Femur (tissue), 1 donor: Measurements from ENCODE around the gene FCF1.
"Not testable (repeated sequence)": the region's sequence is repeated elsewhere in the genome, so short reads cannot be mapped to it uniquely, and the experiment has no call there.

Source experiments
- DNase-seq: peaks from one replicate; pipeline ENCODE4 v3.0.0-alpha.2; 2017

Gene FCF1

GRCh38 chr14:74702293-74702692 is 10.7 kb upstream of the FCF1 start:
- DNase-seq = no peak

GRCh38 chr14:74703043-74703442 is 9.9 kb upstream of the FCF1 start:
- DNase-seq = no peak

GRCh38 chr14:74704656-74705055 is 8.3 kb upstream of the FCF1 start:
- DNase-seq = no peak

- no peak for DNase-seq
Measured at GRCh38 chr14:74705613-74706500, 7.1 kb upstream of the FCF1 start.

DNA sequence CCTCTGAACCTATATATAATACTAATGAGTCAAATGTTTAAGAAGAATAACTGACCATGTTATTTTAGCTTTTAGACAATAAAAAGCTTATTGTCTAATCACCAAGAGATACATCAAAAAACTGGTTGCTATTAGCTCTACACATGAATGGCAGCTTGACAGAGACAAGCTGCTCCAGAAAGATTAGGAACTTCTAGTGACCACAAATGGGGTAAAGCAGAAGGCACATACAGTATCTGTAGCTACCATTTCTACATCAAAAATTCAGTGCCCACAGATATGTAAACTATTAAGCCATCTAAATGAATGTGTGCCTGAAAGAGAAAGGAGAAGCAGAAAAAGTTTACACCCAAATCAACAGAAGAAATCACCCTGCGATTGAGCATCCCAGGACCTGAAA is 2.5 kb upstream of the FCF1 start:
- DNase-seq = no peak

- DNase-seq = no peak
Measured at GRCh38 chr14:74711651-74712050, 1.3 kb upstream of the FCF1 start.

DNA sequence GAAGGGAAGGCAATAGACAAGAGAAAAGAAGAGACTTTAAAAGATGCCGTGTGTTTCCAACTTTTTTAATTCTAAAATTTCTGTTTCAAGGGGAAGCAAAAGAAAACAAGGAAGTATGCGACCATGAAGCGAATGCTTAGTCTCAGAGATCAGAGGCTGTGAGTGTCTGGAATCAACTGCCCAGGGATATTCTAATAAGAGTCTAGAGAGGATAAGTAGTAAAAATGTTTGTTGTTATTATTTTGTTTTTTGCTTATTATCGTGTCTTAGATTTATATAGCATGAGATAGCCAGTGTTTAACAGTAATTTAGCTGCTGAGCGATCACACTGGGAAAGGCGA is 421 bp downstream of the FCF1 start:
- no peak for DNase-seq

DNA sequence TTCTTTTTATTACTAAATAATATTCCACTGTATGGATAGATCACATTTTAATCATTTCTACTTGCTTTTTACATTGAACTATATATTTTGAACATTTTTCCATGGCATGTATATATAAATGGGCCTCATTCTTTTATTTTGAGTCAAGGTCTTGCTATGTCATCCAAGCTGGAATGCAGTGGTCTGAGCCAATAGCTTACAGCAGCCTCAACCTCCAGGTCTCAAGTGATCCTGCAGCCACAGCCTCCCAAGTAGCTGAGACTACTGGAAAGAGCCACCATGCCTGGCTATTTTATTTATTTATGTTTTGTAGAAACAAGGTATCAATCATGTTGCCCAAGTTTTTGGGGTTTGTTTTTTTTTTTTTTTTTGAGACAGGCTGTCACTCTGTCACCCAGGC is 7.6 kb downstream of the FCF1 start:
- DNase-seq = no peak

- DNase-seq = no peak
Measured at GRCh38 chr14:74723134-74723533, 10.2 kb downstream of the FCF1 start.

GRCh38 chr14:74732387-74732786 is 19.4 kb downstream of the FCF1 start:
- no peak for DNase-seq

GRCh38 chr14:74733221-74733620 is 20.3 kb downstream of the FCF1 start:
- no peak for DNase-seq

DNA sequence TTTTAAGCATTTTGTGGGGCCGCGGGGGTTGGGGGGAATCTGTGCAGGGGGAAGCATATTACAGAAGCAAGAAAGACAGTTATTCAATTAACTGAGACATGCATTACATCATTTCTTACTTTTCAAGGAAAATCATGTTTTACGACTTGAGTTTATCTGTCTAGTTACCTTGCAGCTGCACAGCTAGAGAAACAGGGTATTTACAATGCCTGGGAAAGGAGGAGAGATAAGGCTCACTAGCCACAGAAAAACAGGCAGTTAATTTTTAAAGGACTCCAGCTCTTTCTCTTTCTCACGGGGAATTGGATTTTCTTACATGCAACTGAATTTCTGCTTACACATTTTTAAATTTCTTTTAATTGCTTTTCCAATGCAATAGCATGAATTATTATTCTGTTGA is 22.2 kb downstream of the FCF1 start:
- no peak for DNase-seq

GRCh38 chr14:74737753-74738325 is 24.9 kb downstream of the FCF1 start:
- DNase-seq = no peak

- no peak for DNase-seq
Measured at GRCh38 chr14:74739293-74740030, 26.5 kb downstream of the FCF1 start.

- no peak for DNase-seq
Measured at GRCh38 chr14:74747237-74747636, 34.3 kb downstream of the FCF1 start.

- no peak for DNase-seq
Measured at GRCh38 chr14:74754157-74754556, 41.2 kb downstream of the FCF1 start.

- DNase-seq = no peak
Measured at GRCh38 chr14:74754899-74755298, 42.0 kb downstream of the FCF1 start.

DNA sequence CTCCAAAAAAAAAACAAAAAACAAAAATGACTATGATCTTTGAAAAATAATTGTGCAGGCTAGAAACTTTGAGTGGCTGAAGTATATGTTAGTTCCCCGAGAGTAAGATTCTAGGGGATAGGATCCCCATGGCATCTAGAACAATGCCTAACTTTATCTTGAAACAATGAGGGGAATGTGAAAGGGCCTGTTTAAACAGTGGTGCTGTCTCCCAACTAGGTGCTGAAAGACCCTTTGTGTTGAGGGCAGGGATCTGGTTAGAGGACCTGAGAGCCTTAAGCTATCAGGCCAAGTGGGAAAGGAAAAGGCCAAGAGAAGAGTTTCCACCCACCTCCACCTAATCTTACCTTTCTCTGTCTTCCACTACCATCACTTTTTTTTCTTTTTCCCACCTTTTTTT is 43.4 kb downstream of the FCF1 start:
- no peak for DNase-seq

DNA sequence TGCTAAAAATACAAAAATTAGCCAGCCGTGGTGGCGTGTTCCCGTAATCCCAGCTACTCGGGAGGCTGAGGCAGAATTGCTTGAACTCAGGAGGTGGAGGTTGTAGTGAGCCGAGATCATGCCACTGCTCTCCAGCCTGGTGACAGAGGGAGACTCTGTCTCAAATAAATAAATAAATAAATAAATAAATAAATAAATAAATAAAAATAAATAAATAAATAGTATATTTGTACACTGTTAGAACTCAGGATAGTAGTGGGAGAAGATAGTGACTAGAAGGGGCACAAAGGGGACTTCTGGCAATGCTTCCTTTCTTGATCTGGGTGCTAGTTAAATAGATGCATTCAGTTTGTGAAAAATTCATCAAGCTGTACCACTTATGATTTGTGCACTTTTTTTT is 45.6 kb downstream of the FCF1 start:
- DNase-seq = not testable (repeated sequence)

DNA sequence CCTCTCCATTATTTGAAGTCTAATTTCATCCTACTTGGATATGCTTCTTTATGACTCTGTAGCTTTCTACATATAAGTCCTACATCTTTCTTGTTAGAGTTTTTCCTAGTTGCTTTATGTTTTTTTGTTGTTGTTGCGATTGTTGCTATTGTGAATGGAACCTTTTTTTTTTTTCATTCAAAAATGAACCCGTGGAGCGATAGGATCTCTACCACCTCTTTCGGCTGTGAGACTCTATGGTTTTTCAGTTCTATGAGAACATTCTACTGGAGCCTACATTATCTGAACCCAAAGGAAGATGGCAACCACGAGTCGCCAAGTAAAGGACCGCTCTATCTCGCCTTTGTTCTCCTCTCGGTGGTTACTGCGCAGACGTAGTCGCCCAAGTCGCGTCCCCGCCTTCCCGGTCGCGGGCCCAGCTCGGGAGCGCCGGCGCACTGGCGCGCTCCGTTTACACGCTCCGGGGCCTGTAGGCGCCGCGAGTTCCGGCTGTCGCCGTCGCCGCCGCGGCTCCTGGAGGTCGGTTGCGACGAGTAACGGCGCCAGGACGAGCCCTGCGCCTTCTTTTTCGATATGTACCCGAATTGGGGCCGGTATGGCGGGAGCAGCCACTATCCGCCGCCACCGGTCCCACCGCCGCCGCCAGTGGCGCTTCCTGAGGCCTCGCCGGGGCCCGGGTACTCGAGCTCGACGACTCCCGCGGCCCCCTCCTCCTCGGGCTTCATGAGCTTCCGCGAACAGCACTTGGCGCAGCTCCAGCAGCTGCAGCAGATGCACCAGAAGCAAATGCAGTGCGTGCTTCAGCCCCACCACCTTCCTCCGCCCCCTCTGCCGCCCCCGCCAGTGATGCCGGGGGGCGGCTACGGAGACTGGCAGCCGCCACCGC is 50.2 kb downstream of the FCF1 start, which contains the start of gene YLPM1:
Gene YLPM1 (plus strand): TSS at position 400 of the 886 bp plus-strand sequence. CDS start 174 bp downstream, at position 574.
- DNase-seq = peak; percentile 96

GRCh38 chr14:74763803-74764531 is 51.0 kb downstream of the FCF1 start:
- DNase-seq = peak; percentile 34

- DNase-seq = no peak
Measured at GRCh38 chr14:74765721-74766120, 52.8 kb downstream of the FCF1 start.
